H1 (cell line): ENCODE measurements around the gene ZNF609. TPM values are rescaled to one million over a fixed set of nuclear protein-coding genes. Genes with fewer than 3 reads are reported as not detected.

Experiments used
- CTCF ChIA-PET: fragments of 300-600 bp; sonication (Branson Sonifier 250); formaldehyde crosslinking; loops from one replicate; lab custom pipeline; 2021; ENCODE audit not compliant: partially characterized antibody; lab: Charles Lee
- POLR2A ChIA-PET: fragments of 300-600 bp; sonication (Branson Sonifier 250); formaldehyde crosslinking; loops from one replicate; lab custom pipeline; 2021; ENCODE audit warnings: inconsistent platforms; ENCODE audit not compliant: partially characterized antibody; lab: Charles Lee
- DNase-seq, 2 experiments: peaks; one replicate each; pipeline versions ENCODE4 v3.0.0 to v3.0.0-alpha.2; 2010 to 2022; ENCODE audit warnings: low spot score in 2 of 2, low read depth in 1 of 2, mixed read lengths in 1 of 2
- FAIRE-seq: peaks from 2 replicates; lab custom pipeline; 2011; peaks lifted over from hg19 to GRCh38; lab: Jason Lieb, UNC
- H2AFZ ChIP-seq: 2 replicates; pipeline ENCODE4 v1.8.1; 2012; ENCODE audit warnings: low read length, inconsistent platforms
- H2AK5ac ChIP-seq: 2 replicates; pipeline ENCODE4 v1.6.1; 2013; ENCODE audit warnings: low read depth, low read length
- H2BK120ac ChIP-seq: replicated peaks from 2 replicates; pipeline ENCODE3; 2013; ENCODE audit warnings: low read depth, low read length, inconsistent platforms
- H2BK12ac ChIP-seq: 2 replicates; pipeline ENCODE4 v1.6.1; 2013; ENCODE audit warnings: low read depth, low read length
- H2BK15ac ChIP-seq: 2 replicates; pipeline ENCODE4 v1.6.1; 2013; ENCODE audit warnings: low read length
- H2BK20ac ChIP-seq: 2 replicates; pipeline ENCODE4 v1.6.1; 2013; ENCODE audit warnings: low read length
- H2BK5ac ChIP-seq: 2 replicates; pipeline ENCODE4 v1.6.1; 2013; ENCODE audit warnings: low read depth, low read length
- H3K14ac ChIP-seq: 2 replicates; pipeline ENCODE4 v1.6.1; 2013; ENCODE audit warnings: inconsistent platforms; ENCODE audit not compliant: insufficient read length
- H3K18ac ChIP-seq: 2 replicates; pipeline ENCODE4 v1.6.1; 2013; ENCODE audit warnings: low read length; ENCODE audit errors: extremely low read depth
- H3K23ac ChIP-seq: 2 replicates; pipeline ENCODE4 v1.6.1; 2013; ENCODE audit warnings: inconsistent platforms; ENCODE audit not compliant: insufficient read length
- H3K23me2 ChIP-seq: 2 replicates; pipeline ENCODE4 v1.6.1; 2013; ENCODE audit warnings: low read depth, low read length
- H3K27ac ChIP-seq: 2 replicates; pipeline ENCODE4 v1.6.1; 2011; ENCODE audit warnings: low read depth, low read length, inconsistent platforms
- H3K27me3 ChIP-seq, 4 experiments: replicated peaks in 1 of 4; 1 replicate in 1 of 4; 2 replicates in 3 of 4; pipeline versions ENCODE4 v1.6.1 to v1.8.1; 2011 to 2013; ENCODE audit warnings: low read length in 3 of 4, mild to moderate bottlenecking in 3 of 4, inconsistent platforms in 2 of 4, mixed read lengths in 2 of 4, moderate library complexity in 1 of 4; ENCODE audit not compliant: control insufficient read depth in 3 of 4, insufficient read depth in 3 of 4; ENCODE audit errors: extremely low read depth in 1 of 4
- H3K36me3 ChIP-seq, 4 experiments: 2 replicates each; pipeline versions ENCODE4 v1.6.1 to v1.8.1; 2011 to 2013; ENCODE audit warnings: mild to moderate bottlenecking in 4 of 4, low read length in 3 of 4, moderate library complexity in 2 of 4, control low read depth in 1 of 4, inconsistent platforms in 1 of 4; ENCODE audit not compliant: insufficient read depth in 4 of 4, control insufficient read depth in 2 of 4
- H3K4ac ChIP-seq: replicated peaks from 2 replicates; pipeline ENCODE3; 2013; ENCODE audit warnings: low read length, low read depth, mixed read lengths, inconsistent platforms; ENCODE audit not compliant: insufficient read length
- H3K4me1 ChIP-seq, 4 experiments: replicated peaks in 1 of 4; 1 replicate in 1 of 4; 2 replicates in 3 of 4; pipeline versions ENCODE4 v1.6.1 to v1.8.1; 2011 to 2013; ENCODE audit warnings: low read length in 3 of 4, inconsistent platforms in 2 of 4, mixed read lengths in 1 of 4; ENCODE audit not compliant: insufficient read depth in 4 of 4, control insufficient read depth in 3 of 4
- H3K4me2 ChIP-seq, 2 experiments: 2 replicates each; pipeline versions ENCODE4 v1.6.1 to v1.8.1; 2011 to 2013; ENCODE audit warnings: low read depth in 2 of 2, low read length in 2 of 2, control low read depth in 1 of 2, inconsistent platforms in 1 of 2, mild to moderate bottlenecking in 1 of 2; ENCODE audit not compliant: insufficient read depth in 1 of 2
- H3K4me3 ChIP-seq, 4 experiments: fragments of 200-600, 300-600 bp in 1 of 4; sonication (generic), shearing (Covaris generic), sonication (Bioruptor Twin) in 1 of 4; 2 replicates each; pipeline versions ENCODE4 v1.5.1 to v1.8.1; 2011 to 2016; ENCODE audit warnings: low read length in 4 of 4, low read depth in 3 of 4, control low read depth in 2 of 4, inconsistent platforms in 2 of 4, mild to moderate bottlenecking in 2 of 4, mixed read lengths in 1 of 4, moderate library complexity in 1 of 4; ENCODE audit not compliant: insufficient read depth in 2 of 4; ENCODE audit errors: extremely low read depth in 1 of 4
- H3K56ac ChIP-seq: replicated peaks from 2 replicates; pipeline ENCODE3; 2013; ENCODE audit warnings: low read depth, mild to moderate bottlenecking, mixed read lengths, low read length, inconsistent platforms; ENCODE audit not compliant: insufficient read length
- H3K79me1 ChIP-seq: 2 replicates; pipeline ENCODE4 v1.6.1; 2013; ENCODE audit warnings: low read depth, low read length, control low read depth
- H3K79me2 ChIP-seq, 2 experiments: 2 replicates each; pipeline versions ENCODE4 v1.6.1 to v1.8.1; 2012 to 2013; ENCODE audit warnings: low read length in 2 of 2, mild to moderate bottlenecking in 2 of 2, inconsistent platforms in 1 of 2; ENCODE audit not compliant: insufficient read depth in 2 of 2, control insufficient read depth in 1 of 2
- H3K9ac ChIP-seq, 4 experiments: replicated peaks in 1 of 4; 1 replicate in 1 of 4; 2 replicates in 3 of 4; pipeline versions ENCODE4 v1.6.1 to v1.8.1; 2011 to 2013; ENCODE audit warnings: low read depth in 3 of 4, low read length in 3 of 4, control low read depth in 2 of 4, mild to moderate bottlenecking in 2 of 4, moderate library complexity in 2 of 4, inconsistent platforms in 1 of 4; ENCODE audit errors: extremely low read depth in 1 of 4
- H3K9me3 ChIP-seq, 2 experiments: 2 replicates each; pipeline versions ENCODE4 v1.6.1 to v1.8.1; 2012 to 2013; ENCODE audit warnings: mild to moderate bottlenecking in 2 of 2, moderate library complexity in 2 of 2, control low read depth in 1 of 2, inconsistent platforms in 1 of 2, low read depth in 1 of 2, low read length in 1 of 2, mixed read lengths in 1 of 2; ENCODE audit not compliant: insufficient read depth in 2 of 2
- H4K20me1 ChIP-seq, 2 experiments: replicated peaks in 1 of 2; 2 replicates each; pipeline versions ENCODE3 to v1.8.1; 2011 to 2013; ENCODE audit warnings: inconsistent platforms in 2 of 2, low read length in 2 of 2, mild to moderate bottlenecking in 1 of 2; ENCODE audit not compliant: insufficient read depth in 2 of 2, control insufficient read depth in 1 of 2
- H4K5ac ChIP-seq: 2 replicates; pipeline ENCODE4 v1.6.1; 2013; ENCODE audit warnings: low read length, low read depth, mixed read lengths, inconsistent platforms; ENCODE audit not compliant: insufficient read length
- H4K8ac ChIP-seq: 2 replicates; pipeline ENCODE4 v1.8.0; 2013; ENCODE audit warnings: mild to moderate bottlenecking, moderate library complexity, low read length, inconsistent platforms; ENCODE audit not compliant: insufficient read depth; ENCODE audit errors: extremely low read depth
- H4K91ac ChIP-seq: replicated peaks from 2 replicates; pipeline ENCODE3; 2013; ENCODE audit warnings: low read length, mixed read lengths, inconsistent platforms; ENCODE audit not compliant: insufficient read length
- CHD2 ChIP-seq: IDR thresholded peaks from 2 replicates; pipeline ENCODE4 v1.6.1; 2012; ENCODE audit warnings: low read length, improper control_type of control experiment
- SRF ChIP-seq: IDR thresholded peaks from 2 replicates; pipeline ENCODE4 v1.6.1; 2011; ENCODE audit warnings: mild to moderate bottlenecking, low read depth, low read length, moderate library complexity
- TEAD4 ChIP-seq: IDR thresholded peaks from 2 replicates; pipeline ENCODE4 v1.6.1; 2012; ENCODE audit warnings: low read depth, low read length, inconsistent platforms, mixed read lengths
- WGBS, 2 experiments: shearing (Covaris generic) in 1 of 2; methylation state at CpG; one replicate each; pipeline versions ENCODE4 v1.1.6 to v1.1.7; 2013 to 2015; ENCODE audit warnings: low lambda C conversion rate in 2 of 2, mixed read lengths in 2 of 2, inconsistent platforms in 1 of 2, low coverage in 1 of 2, missing lambda C conversion rate in 1 of 2; ENCODE audit not compliant: insufficient replicate concordance in 2 of 2, insufficient coverage in 1 of 2, insufficient read length in 1 of 2; ENCODE audit errors: extremely low coverage in 1 of 2, missing lambda C conversion rate in 1 of 2; 5-methylcytosine and 5-hydroxymethylcytosine counted together
- polyA plus RNA-seq, 7 experiments: library from polyadenylated mRNA; depleted of rRNA in 3 of 7; stranded (reverse) in 5 of 7; unstranded in 2 of 7; fragments of >200 nt in 5 of 7; fragments of 200-250 nt in 2 of 7; gene quantifications; 1 replicate in 5 of 7; 2 replicates in 1 of 7; 4 replicates in 1 of 7; pipeline versions ENCODE4 v1.2.1 to v1.2.3, GENCODE V29; 2011 to 2013; ENCODE audit warnings: missing spikeins in 2 of 7, mixed read lengths in 2 of 7
- total RNA-seq: library from RNA; stranded (reverse); fragmentation: NEBNext Ultra II Directional; extraction: Animal tissue kit (Norgen Biotek cat#: 25700); gene quantifications from 2 replicates; pipeline ENCODE4 v1.2.1, GENCODE V29; 2021

The ZNF609 gene
- total and polyA plus RNA-seq, 2 of the 8 experiments (the other 6 are each of a cell fraction or from before 2014, with no cell fraction given), result 15.5 to 47.8 TPM

- Histone ChIP-seq H3K79me1 (peaks cover 5% of the 10 kb centered on the region), H2BK120ac (no peak overlapping the region), H2AFZ (no peak overlapping the region), H3K23me2 (no peaks in the 10 kb centered on the region; the same call in 1 of the 2 replicates), H2BK12ac (no peak overlapping the region), H3K56ac (no peak overlapping the region), H3K18ac (no peak overlapping the region), H2AK5ac (no peak overlapping the region), H3K9ac (no peak overlapping the region), H3K9me3 (no peaks in the 10 kb centered on the region), H4K91ac (no peak overlapping the region), H2BK20ac (no peak overlapping the region), H3K79me2 (peaks cover 9 to 93% of the 10 kb centered on the region in 2 experiments), H4K5ac (no peak overlapping the region), H3K36me3 (no peaks in the 10 kb centered on the region; a peak in 1 of 8 replicates), H3K4me3 (no peak overlapping the region), H4K8ac (no peak overlapping the region), H3K4me2 (no peak overlapping the region), H3K4me1 (no peaks in the 10 kb centered on the region), H2BK15ac (no peak overlapping the region), H3K27ac (no peak overlapping the region), H3K14ac (no peak overlapping the region), H3K23ac (no peak overlapping the region), H4K20me1 (peaks cover 3 to 7% of the 10 kb centered on the region in 2 experiments), H3K27me3 (no peaks in the 10 kb centered on the region), H2BK5ac (no peak overlapping the region), H3K4ac (no peak overlapping the region)
- FAIRE-seq (no peak), DNase-seq (no peak)
- WGBS, 2 experiments, result 97% methylated on average over 1 of the region's 1 CpG; no CpG with 5 or more reads in 1 of the 2 experiments
- POLR2A ChIA-PET, result interaction anchor here (0.6 to 0.9 kb wide), 2 partner anchors 15 to 25 kb away, joined by 3 read pairs; no protein-coding TSS in a partner anchor
- CTCF ChIA-PET, result interaction anchor here (0.5 to 1.7 kb wide), 6 partner anchors 9 to 776 kb away, joined by 3 to 4 read pairs (median 4); no protein-coding TSS in a partner anchor
- TF ChIP-seq SRF (no peak), TEAD4 (no peak), CHD2 (no peak)
These were observed 70.1 kb downstream of the ZNF609 start for GRCh38 chr15:64530472-64530871.
